Inflammatory macrophage treated with lipopolysaccharide for 1 hour (primary cell): ENCODE measurements around the gene UBD.

ENCODE experiments used
- DNase-seq, 2 donors: peaks; one replicate each; pipeline ENCODE4 v3.0.0-alpha.2; 2020 to 2022

Gene UBD

DNA sequence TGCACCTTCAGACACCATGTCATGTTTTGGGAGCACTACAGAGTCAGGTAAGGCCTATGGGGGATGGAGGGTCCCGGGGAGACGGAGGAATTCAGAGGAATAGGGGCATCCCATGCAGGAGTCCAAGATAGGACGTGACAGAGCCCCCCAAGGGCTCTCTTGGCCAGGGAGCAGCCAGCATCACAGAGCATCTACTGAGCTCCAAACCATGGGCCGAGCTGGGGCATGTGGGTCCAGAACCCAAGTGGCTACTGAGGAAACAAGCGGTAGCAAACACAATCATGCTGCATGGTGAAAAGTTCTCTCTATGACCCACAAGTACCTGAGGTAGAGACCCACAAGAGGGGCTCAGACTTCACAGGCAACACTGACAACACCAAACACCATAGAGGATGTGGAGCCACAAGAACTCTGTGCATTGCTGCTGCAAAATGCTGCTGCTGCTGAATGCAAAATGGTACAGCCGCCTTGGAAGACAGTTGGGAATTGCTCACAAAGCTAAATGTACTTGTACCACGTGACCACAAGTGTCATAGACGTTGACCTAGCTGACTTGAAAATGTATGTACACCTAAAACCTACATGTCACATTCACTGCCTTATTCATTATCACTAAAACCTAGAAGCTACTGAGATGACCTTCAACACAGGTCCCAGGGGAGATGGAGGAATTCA, 38.4 kb downstream of the UBD start:
- DNase-seq, result no peak

GRCh38 chr6:29520232-29520631, 39.3 kb downstream of the UBD start:
- no peak for DNase-seq

GRCh38 chr6:29519291-29520010, 40.1 kb downstream of the UBD start:
- DNase-seq, result no peak

DNA sequence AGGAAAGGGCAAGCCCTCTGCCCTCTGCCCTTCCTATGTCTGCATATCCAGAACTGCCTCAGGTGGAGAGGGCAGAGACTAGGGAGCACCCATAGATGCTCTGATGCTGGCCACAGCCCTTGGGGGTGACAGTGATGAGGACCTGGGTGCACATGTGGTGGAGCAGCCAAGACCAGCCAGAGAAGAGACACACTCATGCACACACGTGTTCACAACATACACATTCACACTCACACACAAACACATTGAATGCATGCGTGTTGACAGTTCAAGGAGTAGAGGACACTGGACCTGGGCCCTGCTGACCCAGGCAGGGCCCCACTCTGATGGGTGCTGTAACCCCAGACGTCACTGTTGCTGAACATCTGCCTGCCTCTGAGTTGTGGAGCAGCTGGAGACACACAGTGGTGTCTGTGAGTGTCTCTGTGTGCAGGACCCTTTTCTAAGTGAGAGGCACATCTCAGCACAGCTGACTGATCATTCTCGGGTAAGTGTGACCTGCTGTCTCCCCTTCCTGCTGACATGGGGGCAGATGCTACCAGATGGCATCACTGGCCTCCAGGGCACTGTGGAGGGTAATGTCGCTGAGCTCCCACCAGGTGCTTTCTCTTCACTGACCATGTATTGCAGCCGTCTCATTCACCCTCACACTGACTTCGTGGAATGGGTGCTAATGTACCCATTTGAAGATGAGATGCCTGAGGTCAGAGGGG, 41.6 kb downstream of the UBD start:
- no peak for DNase-seq

DNA sequence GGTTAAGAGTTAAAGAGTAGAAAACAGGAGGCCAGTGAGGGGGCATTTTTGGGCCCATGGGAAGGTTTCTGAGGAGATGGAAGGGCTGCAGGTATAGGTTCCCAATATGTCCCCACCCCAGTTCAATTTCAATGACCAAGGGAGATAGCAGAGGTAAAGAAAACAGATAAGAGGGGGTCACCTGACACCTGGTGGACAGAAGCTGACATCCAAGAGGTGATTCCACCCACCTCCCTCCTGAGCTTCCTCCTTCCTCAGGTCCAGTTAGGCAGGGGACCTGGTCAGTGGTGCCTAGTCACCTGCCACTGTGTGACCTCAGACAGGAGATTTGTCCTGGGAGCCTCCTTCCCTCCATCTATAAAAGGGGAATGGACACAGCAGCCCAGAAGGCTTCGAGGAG, 42.3 kb downstream of the UBD start:
- DNase-seq, result no peak

DNA sequence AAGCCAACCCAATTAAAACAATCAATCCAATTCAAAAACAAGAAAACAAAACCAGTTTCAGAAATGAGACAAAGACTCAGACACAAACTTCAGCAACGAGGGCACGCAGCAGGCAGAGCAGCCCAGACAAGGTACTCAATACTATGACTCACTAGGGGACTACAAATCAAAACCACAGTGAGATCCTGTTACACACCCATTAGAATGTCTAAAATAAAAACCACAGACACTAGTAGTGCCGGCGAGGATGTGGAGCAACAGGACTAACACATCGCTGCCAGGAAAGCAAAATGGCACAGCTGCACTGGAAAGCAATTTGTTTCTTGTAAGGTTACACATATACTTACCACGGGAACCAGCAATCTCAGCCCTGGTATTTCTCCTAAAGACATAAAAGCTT, 43.4 kb downstream of the UBD start:
- no peak for DNase-seq

DNA sequence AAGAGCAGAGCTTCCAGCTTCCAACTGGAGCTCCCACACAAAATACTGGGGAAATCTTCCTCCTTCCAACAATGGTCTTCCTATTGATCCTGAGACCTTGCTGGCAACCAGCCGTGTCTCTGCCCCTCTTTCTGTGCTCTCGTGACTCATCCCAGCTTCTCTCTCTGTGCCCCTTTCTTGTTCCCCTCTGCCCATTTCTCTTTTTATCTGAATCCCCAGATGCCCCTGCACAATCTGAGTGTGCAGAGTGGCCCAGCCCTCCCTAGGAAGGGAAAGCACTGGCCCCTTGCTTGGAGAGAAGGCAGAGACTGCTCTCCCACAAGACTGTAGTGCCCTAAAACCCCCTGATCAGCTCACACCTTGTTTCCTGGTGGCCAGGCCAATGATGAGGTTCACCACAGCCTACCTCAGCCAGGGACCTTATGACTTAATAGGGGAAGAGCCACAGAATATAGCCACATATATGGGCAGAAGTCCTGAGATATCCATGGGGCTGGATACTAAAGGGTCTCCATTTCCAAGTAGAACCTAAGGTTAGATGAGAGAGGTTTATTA, 48.7 kb downstream of the UBD start:
- no peak for DNase-seq

GRCh38 chr6:29510202-29510601, 49.3 kb downstream of the UBD start:
- no peak for DNase-seq

- DNase-seq, result no peak
Observed at GRCh38 chr6:29509711-29510110, 49.8 kb downstream of the UBD start.

- DNase-seq, result no peak
Observed at GRCh38 chr6:29509239-29509638, 50.3 kb downstream of the UBD start.

GRCh38 chr6:29507319-29507718, 52.2 kb downstream of the UBD start:
- DNase-seq, result no peak

DNA sequence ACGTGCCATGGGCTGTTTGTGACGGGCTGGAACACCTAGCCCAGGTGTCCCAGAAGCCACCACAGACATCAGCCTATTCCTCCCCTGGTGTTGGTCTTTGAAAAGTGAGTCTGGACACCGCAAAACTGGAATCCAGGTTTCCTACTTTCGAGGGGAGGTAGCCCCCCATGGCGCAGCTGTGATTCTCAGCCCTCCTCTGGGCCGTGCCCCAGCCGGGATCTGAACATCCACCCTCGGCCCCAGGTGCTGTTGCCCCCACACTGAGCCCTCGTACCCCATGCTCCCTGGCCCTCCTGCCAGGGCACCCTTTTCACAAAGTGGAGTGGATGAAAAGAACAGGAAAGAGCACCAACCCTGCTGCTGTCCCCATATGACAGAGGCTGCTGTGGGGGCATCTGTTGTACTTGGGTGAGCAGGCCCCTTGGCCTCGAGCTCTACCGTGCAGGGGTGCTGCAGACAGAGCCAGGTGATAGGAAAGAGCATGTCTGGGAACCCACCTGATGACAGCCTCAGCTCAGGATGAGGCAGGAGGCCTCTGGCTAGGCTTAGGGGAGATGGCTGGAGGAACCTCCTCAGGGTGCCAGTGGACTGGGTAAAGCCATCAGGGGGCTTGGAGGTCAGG, 53.0 kb downstream of the UBD start:
- no peak for DNase-seq

GRCh38 chr6:29505808-29506207, 53.7 kb downstream of the UBD start:
- DNase-seq, result no peak
